ENCODE measurements around the gene DCC.

DNA sequence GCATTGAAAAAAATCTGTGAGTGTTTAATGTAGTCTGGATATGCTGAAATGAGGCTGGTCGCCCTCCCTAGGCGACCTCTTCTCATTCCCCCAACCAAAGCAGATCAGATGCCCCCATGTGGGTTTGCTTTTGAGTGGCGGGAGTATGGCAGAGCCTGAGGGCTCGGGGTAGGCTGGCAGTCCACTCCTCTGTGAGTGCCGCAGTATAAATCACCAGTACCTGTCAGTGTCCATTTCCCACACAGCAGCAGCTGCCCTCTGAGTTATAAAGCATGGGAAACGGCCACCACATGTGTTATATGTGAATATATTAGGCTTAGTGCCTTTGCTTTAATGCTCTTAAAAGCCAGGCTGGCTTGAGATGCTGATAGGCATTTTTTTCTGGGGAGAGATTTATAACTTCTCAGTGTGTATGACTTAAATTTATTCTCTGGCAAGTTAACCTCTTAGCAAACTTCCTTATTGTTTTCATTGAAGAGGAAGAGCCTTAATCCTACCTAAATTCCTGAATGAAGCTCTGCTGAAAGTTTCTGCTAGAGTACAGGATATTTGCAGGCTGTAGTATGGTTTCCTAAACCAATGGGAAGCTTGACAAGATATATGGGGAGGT is 3.8 kb downstream of the DCC start:
- TF ChIP-seq, protein P1, sequence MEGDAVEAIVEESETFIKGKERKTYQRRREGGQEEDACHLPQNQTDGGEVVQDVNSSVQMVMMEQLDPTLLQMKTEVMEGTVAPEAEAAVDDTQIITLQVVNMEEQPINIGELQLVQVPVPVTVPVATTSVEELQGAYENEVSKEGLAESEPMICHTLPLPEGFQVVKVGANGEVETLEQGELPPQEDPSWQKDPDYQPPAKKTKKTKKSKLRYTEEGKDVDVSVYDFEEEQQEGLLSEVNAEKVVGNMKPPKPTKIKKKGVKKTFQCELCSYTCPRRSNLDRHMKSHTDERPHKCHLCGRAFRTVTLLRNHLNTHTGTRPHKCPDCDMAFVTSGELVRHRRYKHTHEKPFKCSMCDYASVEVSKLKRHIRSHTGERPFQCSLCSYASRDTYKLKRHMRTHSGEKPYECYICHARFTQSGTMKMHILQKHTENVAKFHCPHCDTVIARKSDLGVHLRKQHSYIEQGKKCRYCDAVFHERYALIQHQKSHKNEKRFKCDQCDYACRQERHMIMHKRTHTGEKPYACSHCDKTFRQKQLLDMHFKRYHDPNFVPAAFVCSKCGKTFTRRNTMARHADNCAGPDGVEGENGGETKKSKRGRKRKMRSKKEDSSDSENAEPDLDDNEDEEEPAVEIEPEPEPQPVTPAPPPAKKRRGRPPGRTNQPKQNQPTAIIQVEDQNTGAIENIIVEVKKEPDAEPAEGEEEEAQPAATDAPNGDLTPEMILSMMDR (IDR thresholded peaks at IDR 0.05), result no peak
- no peak for TF ChIP-seq FOXJ3 (CRISPR knock-in tag; IDR thresholded peaks at IDR 0.05; ENCODE audit: borderline replicate concordance)
- TF ChIP-seq FOXP1 (CRISPR knock-in tag; IDR thresholded peaks at IDR 0.05; ENCODE audit: borderline replicate concordance), result no peak
- no peak for TF ChIP-seq ELF4 (CRISPR knock-in tag; IDR thresholded peaks at IDR 0.05; ENCODE audit: low read depth)
- TF ChIP-seq USF2 (CRISPR knock-in tag; IDR thresholded peaks at IDR 0.05), result no peak
